ENCODE measurements around the gene KCNH3. TPM values are rescaled to one million over a fixed set of nuclear protein-coding genes. Genes with fewer than 3 reads are reported as not detected.

The KCNH3 gene
- total and polyA plus RNA-seq, 3 donors from 2014 or later: 4.5 to 8.3 (median 4.5) TPM

DNA sequence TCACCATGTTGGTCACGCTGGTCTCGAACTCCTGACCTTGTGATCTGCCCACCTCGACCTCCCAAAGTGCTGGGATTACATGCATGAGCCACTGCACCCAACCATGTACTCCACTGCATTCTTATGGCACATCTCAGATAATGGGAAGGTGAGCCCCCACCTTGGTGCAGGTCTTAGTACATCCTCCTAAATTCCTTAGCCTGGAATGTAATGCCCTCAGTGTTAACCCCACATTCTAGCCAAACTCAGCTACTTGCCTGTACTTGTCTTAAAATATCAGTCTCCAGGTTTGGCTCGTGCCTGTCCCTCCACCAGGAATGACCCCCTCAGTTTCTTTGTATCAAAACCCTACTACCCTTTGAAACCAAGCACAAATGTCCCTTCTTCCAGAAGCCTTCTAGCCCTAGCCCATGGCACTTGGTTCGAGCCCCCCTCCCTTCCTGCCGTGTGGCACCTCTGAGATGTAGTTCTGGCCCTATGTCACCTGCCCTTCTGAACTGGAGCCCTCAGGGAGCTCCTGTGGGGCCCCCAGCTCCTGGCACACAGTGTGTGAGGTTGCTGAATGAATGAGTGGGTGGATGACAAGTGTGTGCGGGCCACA lies 8.4 kb downstream of the KCNH3 start:
- Histone ChIP-seq H3K4me1 (peaks cover 4% of the 10 kb centered on the region), H3K36me3 (ENCODE audit: low read depth, missing control alignments) (no peaks in the 10 kb centered on the region), H3K27me3 (no peaks in the 10 kb centered on the region), H3K9me3 (no peaks in the 10 kb centered on the region), H3K4me3 (no peak overlapping the region), H3K27ac (no peak overlapping the region)
- intact Hi-C loops (cut with DNase I; ENCODE audit: low total_unique reads): no loop called here
- WGBS, 2 donors: 82 to 97% methylated on average over 7 of the region's 7 CpGs
- TF ChIP-seq, protein P1, sequence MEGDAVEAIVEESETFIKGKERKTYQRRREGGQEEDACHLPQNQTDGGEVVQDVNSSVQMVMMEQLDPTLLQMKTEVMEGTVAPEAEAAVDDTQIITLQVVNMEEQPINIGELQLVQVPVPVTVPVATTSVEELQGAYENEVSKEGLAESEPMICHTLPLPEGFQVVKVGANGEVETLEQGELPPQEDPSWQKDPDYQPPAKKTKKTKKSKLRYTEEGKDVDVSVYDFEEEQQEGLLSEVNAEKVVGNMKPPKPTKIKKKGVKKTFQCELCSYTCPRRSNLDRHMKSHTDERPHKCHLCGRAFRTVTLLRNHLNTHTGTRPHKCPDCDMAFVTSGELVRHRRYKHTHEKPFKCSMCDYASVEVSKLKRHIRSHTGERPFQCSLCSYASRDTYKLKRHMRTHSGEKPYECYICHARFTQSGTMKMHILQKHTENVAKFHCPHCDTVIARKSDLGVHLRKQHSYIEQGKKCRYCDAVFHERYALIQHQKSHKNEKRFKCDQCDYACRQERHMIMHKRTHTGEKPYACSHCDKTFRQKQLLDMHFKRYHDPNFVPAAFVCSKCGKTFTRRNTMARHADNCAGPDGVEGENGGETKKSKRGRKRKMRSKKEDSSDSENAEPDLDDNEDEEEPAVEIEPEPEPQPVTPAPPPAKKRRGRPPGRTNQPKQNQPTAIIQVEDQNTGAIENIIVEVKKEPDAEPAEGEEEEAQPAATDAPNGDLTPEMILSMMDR (IDR thresholded peaks at IDR 0.05): no peak
- TF ChIP-seq POLR2A (IDR thresholded peaks at IDR 0.05): no peak
- DNase-seq: no peak

DNA sequence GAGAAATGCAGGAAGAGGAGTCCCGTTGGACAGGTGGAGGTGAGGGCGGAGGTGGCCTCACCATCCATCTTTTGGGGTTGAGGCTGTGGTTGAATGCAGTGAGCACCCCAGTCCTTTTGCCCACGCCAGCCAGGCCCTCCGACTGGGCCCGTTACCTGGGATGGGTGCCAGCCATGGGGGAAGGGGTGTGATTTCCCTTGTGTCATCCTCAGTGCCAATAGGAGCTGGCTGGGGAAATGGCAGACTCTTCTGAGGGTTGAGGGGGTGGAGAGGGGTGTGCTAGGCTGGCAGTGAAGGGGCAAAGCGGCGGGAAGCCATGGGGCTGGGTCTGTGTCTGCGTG lies 9.6 kb downstream of the KCNH3 start:
- H3K27ac ChIP-seq: no peak overlapping the region
- 45 to 54% methylated on average over 5 to 8 of the region's 8 CpGs for WGBS, 2 donors
- no peak overlapping the region for H3K4me3 ChIP-seq
- H3K4me1 ChIP-seq: peaks cover 4% of the 10 kb centered on the region
- DNase-seq: no peak
- H3K27me3 ChIP-seq: no peaks in the 10 kb centered on the region
- intact Hi-C loops (cut with DNase I; ENCODE audit: low total_unique reads): no loop called here
- TF ChIP-seq, protein P1 (IDR thresholded peaks at IDR 0.05): no peak
- no peak for TF ChIP-seq POLR2A (IDR thresholded peaks at IDR 0.05)
- no peaks in the 10 kb centered on the region for H3K36me3 ChIP-seq (ENCODE audit: low read depth, missing control alignments)
- H3K9me3 ChIP-seq: no peaks in the 10 kb centered on the region

DNA sequence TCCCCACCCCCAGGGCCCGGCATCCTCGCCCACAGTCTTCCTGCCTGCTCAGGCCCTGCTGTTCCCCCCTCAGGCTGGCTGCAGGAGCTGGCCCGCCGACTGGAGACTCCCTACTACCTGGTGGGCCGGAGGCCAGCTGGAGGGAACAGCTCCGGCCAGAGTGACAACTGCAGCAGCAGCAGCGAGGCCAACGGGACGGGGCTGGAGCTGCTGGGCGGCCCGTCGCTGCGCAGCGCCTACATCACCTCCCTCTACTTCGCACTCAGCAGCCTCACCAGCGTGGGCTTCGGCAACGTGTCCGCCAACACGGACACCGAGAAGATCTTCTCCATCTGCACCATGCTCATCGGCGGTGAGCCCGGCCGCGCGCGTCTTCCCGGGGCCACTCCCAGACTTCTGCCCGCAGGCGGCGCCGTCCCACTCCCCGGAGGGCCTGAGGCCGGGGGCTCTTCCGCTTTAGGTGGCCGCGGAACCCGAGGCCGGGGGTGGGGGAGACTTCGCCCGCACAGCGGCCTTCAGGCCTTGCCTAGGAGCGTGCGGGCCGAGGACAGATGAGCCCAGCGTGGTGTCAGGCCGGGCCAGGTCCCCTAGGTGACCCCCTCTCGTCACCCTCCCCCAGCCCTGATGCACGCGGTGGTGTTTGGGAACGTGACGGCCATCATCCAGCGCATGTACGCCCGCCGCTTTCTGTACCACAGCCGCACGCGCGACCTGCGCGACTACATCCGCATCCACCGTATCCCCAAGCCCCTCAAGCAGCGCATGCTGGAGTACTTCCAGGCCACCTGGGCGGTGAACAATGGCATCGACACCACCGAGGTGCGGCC lies 10.2 kb downstream of the KCNH3 start:
- Histone ChIP-seq H3K9me3 (no peaks in the 10 kb centered on the region), H3K4me3 (peak overlapping the region; percentile 27 to 31), H3K27me3 (no peaks in the 10 kb centered on the region), H3K4me1 (peaks cover 4% of the 10 kb centered on the region), H3K36me3 (ENCODE audit: low read depth, missing control alignments) (no peaks in the 10 kb centered on the region), H3K27ac (no peak overlapping the region)
- TF ChIP-seq, protein P1 (IDR thresholded peaks at IDR 0.05): peak in 1 of 3 experiments; percentile 20
- no peak for TF ChIP-seq POLR2A (IDR thresholded peaks at IDR 0.05)
- WGBS, 2 donors: 0 to 17% methylated on average over 2 to 66 of the region's 70 CpGs
- intact Hi-C loops (cut with DNase I; ENCODE audit: low total_unique reads): no loop called here
- DNase-seq: peak; percentile 31

DNA sequence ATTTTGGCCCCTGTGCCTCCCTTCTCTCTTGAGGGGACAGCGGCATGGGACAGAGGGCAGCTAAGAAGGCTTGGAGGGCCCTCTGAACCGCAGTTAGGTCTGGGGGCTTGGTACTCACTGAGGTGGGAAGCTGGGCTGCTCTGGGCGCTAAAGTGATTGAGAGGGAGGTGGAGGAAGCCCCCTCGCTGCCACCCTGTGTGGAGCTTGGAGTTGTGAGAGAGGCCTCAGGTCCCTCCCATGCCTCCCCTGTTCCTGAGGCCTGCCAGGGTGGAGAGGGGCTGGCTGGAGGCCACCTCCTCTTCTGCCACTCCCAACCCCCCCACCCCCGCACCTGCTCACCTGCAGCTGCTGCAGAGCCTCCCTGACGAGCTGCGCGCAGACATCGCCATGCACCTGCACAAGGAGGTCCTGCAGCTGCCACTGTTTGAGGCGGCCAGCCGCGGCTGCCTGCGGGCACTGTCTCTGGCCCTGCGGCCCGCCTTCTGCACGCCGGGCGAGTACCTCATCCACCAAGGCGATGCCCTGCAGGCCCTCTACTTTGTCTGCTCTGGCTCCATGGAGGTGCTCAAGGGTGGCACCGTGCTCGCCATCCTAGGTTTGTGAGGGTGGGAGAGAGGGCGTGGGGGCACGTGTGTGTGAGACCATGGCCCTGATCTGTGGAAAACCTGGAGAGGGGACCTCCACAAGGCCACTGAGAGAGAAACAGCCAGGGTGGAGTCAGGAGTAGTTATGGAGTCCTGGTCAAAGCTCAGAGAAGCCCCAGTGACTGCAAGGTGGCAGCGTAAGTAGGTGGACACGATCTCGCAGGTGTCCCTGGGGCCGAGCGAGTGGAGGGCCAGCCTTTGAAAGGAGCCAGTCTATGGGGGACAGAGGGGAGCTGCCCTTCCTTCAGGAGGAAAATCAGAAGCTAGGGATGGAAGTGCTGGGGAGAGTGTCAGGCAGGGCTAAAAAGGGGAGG lies 11.2 kb downstream of the KCNH3 start:
- intact Hi-C loops (cut with DNase I; ENCODE audit: low total_unique reads): no loop called here
- DNase-seq: no peak
- Histone ChIP-seq H3K9me3 (no peaks in the 10 kb centered on the region), H3K4me3 (no peak overlapping the region), H3K36me3 (ENCODE audit: low read depth, missing control alignments) (no peaks in the 10 kb centered on the region), H3K4me1 (peaks cover 4% of the 10 kb centered on the region), H3K27ac (no peak overlapping the region), H3K27me3 (no peaks in the 10 kb centered on the region)
- no peak for TF ChIP-seq POLR2A (IDR thresholded peaks at IDR 0.05)
- TF ChIP-seq, protein P1 (IDR thresholded peaks at IDR 0.05): no peak
- WGBS, 2 donors: 88 to 94% methylated on average over 9 to 28 of the region's 28 CpGs

Data from testis (tissue), 3 donors.